ENCODE data around the gene ZBTB2. TPM values are rescaled to one million over a fixed set of nuclear protein-coding genes. Genes with fewer than 3 reads are reported as not detected.

The ZBTB2 gene
- total RNA-seq, 2 experiments from 2014 or later: 16.4 to 17.0 TPM

DNA sequence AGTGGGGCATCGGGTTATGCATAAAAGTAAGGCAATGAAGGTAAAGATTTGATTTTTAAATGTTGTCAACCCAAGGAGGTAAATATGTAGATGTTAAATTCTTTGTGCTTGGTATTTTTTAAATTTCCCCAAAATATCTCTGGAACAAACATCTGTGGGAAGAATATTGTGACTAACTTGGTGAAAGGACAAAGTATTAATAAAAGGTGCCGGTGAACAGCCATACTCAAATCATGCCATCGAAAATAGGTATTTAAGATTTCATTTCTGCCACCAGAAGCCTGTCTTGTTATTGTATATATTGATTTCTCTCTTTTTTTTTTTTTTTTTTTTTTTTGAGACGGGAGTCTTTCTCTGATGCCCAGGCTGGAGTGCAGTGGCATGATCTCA, 12.6 kb upstream of the ZBTB2 start:
- TF ChIP-seq EZH2phosphoT487 (IDR thresholded peaks at IDR 0.05; ENCODE audit: borderline replicate concordance, low read depth, low read length): no peak
- TF ChIP-seq, protein P1, sequence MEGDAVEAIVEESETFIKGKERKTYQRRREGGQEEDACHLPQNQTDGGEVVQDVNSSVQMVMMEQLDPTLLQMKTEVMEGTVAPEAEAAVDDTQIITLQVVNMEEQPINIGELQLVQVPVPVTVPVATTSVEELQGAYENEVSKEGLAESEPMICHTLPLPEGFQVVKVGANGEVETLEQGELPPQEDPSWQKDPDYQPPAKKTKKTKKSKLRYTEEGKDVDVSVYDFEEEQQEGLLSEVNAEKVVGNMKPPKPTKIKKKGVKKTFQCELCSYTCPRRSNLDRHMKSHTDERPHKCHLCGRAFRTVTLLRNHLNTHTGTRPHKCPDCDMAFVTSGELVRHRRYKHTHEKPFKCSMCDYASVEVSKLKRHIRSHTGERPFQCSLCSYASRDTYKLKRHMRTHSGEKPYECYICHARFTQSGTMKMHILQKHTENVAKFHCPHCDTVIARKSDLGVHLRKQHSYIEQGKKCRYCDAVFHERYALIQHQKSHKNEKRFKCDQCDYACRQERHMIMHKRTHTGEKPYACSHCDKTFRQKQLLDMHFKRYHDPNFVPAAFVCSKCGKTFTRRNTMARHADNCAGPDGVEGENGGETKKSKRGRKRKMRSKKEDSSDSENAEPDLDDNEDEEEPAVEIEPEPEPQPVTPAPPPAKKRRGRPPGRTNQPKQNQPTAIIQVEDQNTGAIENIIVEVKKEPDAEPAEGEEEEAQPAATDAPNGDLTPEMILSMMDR (conservative IDR thresholded peaks at IDR 0.05; ENCODE audit: low read length): no peak
- no peak overlapping the region for H3K4me3 ChIP-seq (ENCODE audit: low read depth, low read length, poor library complexity, severe bottlenecking)
- peaks cover 95% of the 10 kb centered on the region for H3K36me3 ChIP-seq (ENCODE audit: insufficient read depth, low read length)
- H3K4me1 ChIP-seq (ENCODE audit: insufficient read depth, low read length, poor library complexity, severe bottlenecking): peaks cover under 1% of the 10 kb centered on the region
- ChIA-PET POLR2A (interaction anchor here (1.2 kb wide), 1 partner anchor 26 kb away, joined by 4 read pairs; no protein-coding TSS in a partner anchor), CTCF (ENCODE audit: unreplicated experiment) (no interaction called here)
- BruUV-seq (replicated peaks): no TSS peak
- peaks cover 31% of the 10 kb centered on the region for H4K20me1 ChIP-seq (ENCODE audit: insufficient read depth, low read length)
- peaks cover 54% of the 10 kb centered on the region for H3K79me2 ChIP-seq (ENCODE audit: insufficient read depth, low read depth, low read length)
- H3K4me2 ChIP-seq (ENCODE audit: low read length): no peak overlapping the region
- no peak for DNase-seq (ENCODE audit: low spot score)
- H3K27ac ChIP-seq (ENCODE audit: low read depth, low read length, poor library complexity, severe bottlenecking): no peak overlapping the region
- no peaks in the 10 kb centered on the region for H3K9me2 ChIP-seq (ENCODE audit: insufficient read depth, low read length)
- no peak overlapping the region for H2AFZ ChIP-seq (ENCODE audit: low read length)
- H3K9me3 ChIP-seq (ENCODE audit: low read length): no peaks in the 10 kb centered on the region
- intact Hi-C loops (cut with micrococcal nuclease; ENCODE audit: unreplicated experiment): no loop called here

- TF ChIP-seq, protein P1 (conservative IDR thresholded peaks at IDR 0.05; ENCODE audit: low read length): no peak
- no peak for TF ChIP-seq EZH2phosphoT487 (IDR thresholded peaks at IDR 0.05; ENCODE audit: borderline replicate concordance, low read depth, low read length)
- CTCF ChIA-PET (ENCODE audit: unreplicated experiment): no interaction called here
Measured at GRCh38 chr6:151402228-151402627, 10.9 kb upstream of the ZBTB2 start.

DNA sequence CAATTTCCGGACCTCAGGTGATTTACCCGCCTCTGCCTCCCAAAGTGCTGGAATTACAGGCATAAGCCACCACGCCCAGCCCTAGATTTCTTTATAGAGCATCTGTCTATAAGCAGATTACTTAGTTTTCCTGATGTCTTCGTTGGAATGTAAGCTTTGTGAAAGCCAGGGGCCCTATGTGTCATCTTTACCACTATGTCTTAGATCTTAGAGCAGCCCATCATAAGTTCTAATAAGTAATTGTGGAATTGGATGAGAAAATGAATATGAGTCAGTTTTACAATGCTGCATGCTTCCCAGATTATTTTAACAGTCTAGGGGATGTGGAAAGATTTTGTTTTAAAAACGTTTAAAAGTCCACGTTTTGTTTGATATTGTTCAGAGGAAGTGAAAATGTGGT, 9.1 kb upstream of the ZBTB2 start:
- CTCF ChIA-PET (ENCODE audit: unreplicated experiment): no interaction called here
- POLR2A ChIA-PET: no interaction called here
- Histone ChIP-seq H3K27ac (ENCODE audit: low read depth, low read length, poor library complexity, severe bottlenecking) (no peak overlapping the region), H3K9me2 (ENCODE audit: insufficient read depth, low read length) (no peaks in the 10 kb centered on the region), H2AFZ (ENCODE audit: low read length) (no peak overlapping the region), H4K20me1 (ENCODE audit: insufficient read depth, low read length) (peaks cover 49% of the 10 kb centered on the region), H3K4me2 (ENCODE audit: low read length) (no peak overlapping the region), H3K4me1 (ENCODE audit: insufficient read depth, low read length, poor library complexity, severe bottlenecking) (peaks cover 12% of the 10 kb centered on the region), H3K36me3 (ENCODE audit: insufficient read depth, low read length) (peaks cover 93% of the 10 kb centered on the region), H3K9me3 (ENCODE audit: low read length) (no peaks in the 10 kb centered on the region), H3K79me2 (ENCODE audit: insufficient read depth, low read depth, low read length) (peaks cover 89% of the 10 kb centered on the region), H3K4me3 (ENCODE audit: low read depth, low read length, poor library complexity, severe bottlenecking) (no peak overlapping the region)
- intact Hi-C loops (cut with micrococcal nuclease; ENCODE audit: unreplicated experiment): no loop called here
- BruUV-seq (replicated peaks): no TSS peak
- no peak for DNase-seq (ENCODE audit: low spot score)
- no peak for TF ChIP-seq EZH2phosphoT487 (IDR thresholded peaks at IDR 0.05; ENCODE audit: borderline replicate concordance, low read depth, low read length)
- TF ChIP-seq, protein P1 (conservative IDR thresholded peaks at IDR 0.05; ENCODE audit: low read length): no peak

More at GRCh38 chr6:151402228-151402627, 10.9 kb upstream of the ZBTB2 start:
- POLR2A ChIA-PET: interaction anchor here (0.6 kb wide), 1 partner anchor 9 kb away, joined by 3 read pairs; no protein-coding TSS in a partner anchor
- H3K9me2 ChIP-seq (ENCODE audit: insufficient read depth, low read length): no peaks in the 10 kb centered on the region
- no peak overlapping the region for H3K4me2 ChIP-seq (ENCODE audit: low read length)
- H3K4me1 ChIP-seq (ENCODE audit: insufficient read depth, low read length, poor library complexity, severe bottlenecking): no peaks in the 10 kb centered on the region
- no TSS peak for BruUV-seq (replicated peaks)
- H4K20me1 ChIP-seq (ENCODE audit: insufficient read depth, low read length): peaks cover 43% of the 10 kb centered on the region
- DNase-seq (ENCODE audit: low spot score): no peak
- no peak overlapping the region for H3K27ac ChIP-seq (ENCODE audit: low read depth, low read length, poor library complexity, severe bottlenecking)
- H3K9me3 ChIP-seq (ENCODE audit: low read length): no peaks in the 10 kb centered on the region
- H2AFZ ChIP-seq (ENCODE audit: low read length): no peak overlapping the region
- peaks cover 71% of the 10 kb centered on the region for H3K79me2 ChIP-seq (ENCODE audit: insufficient read depth, low read depth, low read length)
- intact Hi-C loops (cut with micrococcal nuclease; ENCODE audit: unreplicated experiment): no loop called here
- no peak overlapping the region for H3K4me3 ChIP-seq (ENCODE audit: low read depth, low read length, poor library complexity, severe bottlenecking)
- H3K36me3 ChIP-seq (ENCODE audit: insufficient read depth, low read length): peaks cover 95% of the 10 kb centered on the region
